ENCODE results near the gene PRDM15.

The PRDM15 gene

GRCh38 chr21:41764558-41765419 lies 114.4 kb downstream of the PRDM15 start:
- DNase-seq (ENCODE audit: low read depth in 2 of 2) = no peak

GRCh38 chr21:41763996-41764395 lies 115.1 kb downstream of the PRDM15 start:
- DNase-seq (ENCODE audit: low read depth in 2 of 2) = no peak

GRCh38 chr21:41763398-41763931 lies 115.7 kb downstream of the PRDM15 start:
- DNase-seq (ENCODE audit: low read depth in 2 of 2) = no peak

GRCh38 chr21:41762753-41763152 lies 116.4 kb downstream of the PRDM15 start:
- no peak for DNase-seq (ENCODE audit: low read depth in 2 of 2)

- no peak for DNase-seq (ENCODE audit: low read depth in 2 of 2)
Measured at GRCh38 chr21:41761934-41762635, 117.1 kb downstream of the PRDM15 start.

- DNase-seq (ENCODE audit: low read depth in 2 of 2) = no peak
Measured at GRCh38 chr21:41761211-41761933, 117.8 kb downstream of the PRDM15 start.

GRCh38 chr21:41760411-41760810 lies 118.7 kb downstream of the PRDM15 start:
- DNase-seq (ENCODE audit: low read depth in 2 of 2) = no peak

GRCh38 chr21:41759926-41760325 lies 119.2 kb downstream of the PRDM15 start:
- DNase-seq (ENCODE audit: low read depth in 2 of 2) = no peak

- no peak for DNase-seq (ENCODE audit: low read depth in 2 of 2)
Measured at GRCh38 chr21:41759214-41759840, 119.8 kb downstream of the PRDM15 start.

GRCh38 chr21:41758550-41758949 lies 120.6 kb downstream of the PRDM15 start:
- no peak for DNase-seq (ENCODE audit: low read depth in 2 of 2)

GRCh38 chr21:41755934-41756773 lies 123.0 kb downstream of the PRDM15 start:
- no peak for DNase-seq (ENCODE audit: low read depth in 2 of 2)

GRCh38 chr21:41755258-41755933 lies 123.7 kb downstream of the PRDM15 start:
- no peak for DNase-seq (ENCODE audit: low read depth in 2 of 2)

- no peak for DNase-seq (ENCODE audit: low read depth in 2 of 2)
Measured at GRCh38 chr21:41754479-41754891, 124.7 kb downstream of the PRDM15 start.

- no peak for DNase-seq (ENCODE audit: low read depth in 2 of 2)
Measured at GRCh38 chr21:41753006-41753898, 125.9 kb downstream of the PRDM15 start.

- DNase-seq (ENCODE audit: low read depth in 2 of 2) = no peak
Measured at GRCh38 chr21:41752231-41752681, 126.9 kb downstream of the PRDM15 start.

- no peak for DNase-seq (ENCODE audit: low read depth in 2 of 2)
Measured at GRCh38 chr21:41751611-41752011, 127.5 kb downstream of the PRDM15 start.

GRCh38 chr21:41750532-41751151 lies 128.5 kb downstream of the PRDM15 start:
- DNase-seq (ENCODE audit: low read depth in 2 of 2) = no peak

- no peak for DNase-seq (ENCODE audit: low read depth in 2 of 2)
Measured at GRCh38 chr21:41750051-41750450, 129.1 kb downstream of the PRDM15 start.

- DNase-seq (ENCODE audit: low read depth in 2 of 2) = no peak
Measured at GRCh38 chr21:41749286-41749685, 129.9 kb downstream of the PRDM15 start.
